ENCODE measurements around the gene TNIK.
"Not testable (repeated sequence)": the region's sequence is repeated elsewhere in the genome, so short reads cannot be mapped to it uniquely, and the experiment has no call there.

DNA sequence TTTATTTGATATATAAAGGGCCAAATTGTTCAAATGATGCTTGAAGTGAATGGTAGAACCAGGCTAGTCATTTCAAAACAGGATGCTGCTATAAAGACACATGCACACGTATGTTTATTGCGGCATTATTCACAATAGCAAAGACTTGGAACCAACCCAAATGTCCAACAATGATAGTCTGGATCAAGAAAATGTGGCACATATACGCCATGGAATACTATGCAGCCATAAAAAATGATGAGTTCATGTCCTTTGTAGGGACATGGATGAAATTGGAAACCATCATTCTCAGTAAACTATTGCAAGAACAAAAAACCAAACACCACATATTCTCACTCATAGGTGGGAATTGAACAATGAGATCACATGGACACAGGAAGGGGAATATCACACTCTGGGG is 172.4 kb downstream of the TNIK start:
- TF ChIP-seq, protein P1, sequence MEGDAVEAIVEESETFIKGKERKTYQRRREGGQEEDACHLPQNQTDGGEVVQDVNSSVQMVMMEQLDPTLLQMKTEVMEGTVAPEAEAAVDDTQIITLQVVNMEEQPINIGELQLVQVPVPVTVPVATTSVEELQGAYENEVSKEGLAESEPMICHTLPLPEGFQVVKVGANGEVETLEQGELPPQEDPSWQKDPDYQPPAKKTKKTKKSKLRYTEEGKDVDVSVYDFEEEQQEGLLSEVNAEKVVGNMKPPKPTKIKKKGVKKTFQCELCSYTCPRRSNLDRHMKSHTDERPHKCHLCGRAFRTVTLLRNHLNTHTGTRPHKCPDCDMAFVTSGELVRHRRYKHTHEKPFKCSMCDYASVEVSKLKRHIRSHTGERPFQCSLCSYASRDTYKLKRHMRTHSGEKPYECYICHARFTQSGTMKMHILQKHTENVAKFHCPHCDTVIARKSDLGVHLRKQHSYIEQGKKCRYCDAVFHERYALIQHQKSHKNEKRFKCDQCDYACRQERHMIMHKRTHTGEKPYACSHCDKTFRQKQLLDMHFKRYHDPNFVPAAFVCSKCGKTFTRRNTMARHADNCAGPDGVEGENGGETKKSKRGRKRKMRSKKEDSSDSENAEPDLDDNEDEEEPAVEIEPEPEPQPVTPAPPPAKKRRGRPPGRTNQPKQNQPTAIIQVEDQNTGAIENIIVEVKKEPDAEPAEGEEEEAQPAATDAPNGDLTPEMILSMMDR (IDR thresholded peaks at IDR 0.05; ENCODE audit: low read depth, low read length) = not testable (repeated sequence)
- not testable (repeated sequence) for TF ChIP-seq EZH2phosphoT487 (IDR thresholded peaks at IDR 0.05; ENCODE audit: low read depth)
